ENCODE results near the gene SPDYE4.

The SPDYE4 gene

GRCh38 chr17:8712698-8713097 is 45.6 kb downstream of the SPDYE4 start:
- DNase-seq (ENCODE audit: low read depth in 2 of 2): no peak

GRCh38 chr17:8711291-8711690 is 47.1 kb downstream of the SPDYE4 start:
- DNase-seq (ENCODE audit: low read depth in 2 of 2): no peak

- DNase-seq (ENCODE audit: low read depth in 2 of 2): no peak
These were observed 47.5 kb downstream of the SPDYE4 start for GRCh38 chr17:8710813-8711212.

GRCh38 chr17:8709006-8709405 is 49.3 kb downstream of the SPDYE4 start:
- DNase-seq (ENCODE audit: low read depth in 2 of 2): no peak

GRCh38 chr17:8708025-8708461 is 50.3 kb downstream of the SPDYE4 start:
- DNase-seq (ENCODE audit: low read depth in 2 of 2): no peak

GRCh38 chr17:8707332-8708024 is 50.9 kb downstream of the SPDYE4 start:
- no peak for DNase-seq (ENCODE audit: low read depth in 2 of 2)

GRCh38 chr17:8706431-8706830 is 51.9 kb downstream of the SPDYE4 start:
- no peak for DNase-seq (ENCODE audit: low read depth in 2 of 2)

- DNase-seq (ENCODE audit: low read depth in 2 of 2): no peak
These were observed 52.9 kb downstream of the SPDYE4 start for GRCh38 chr17:8705427-8705826.

- DNase-seq (ENCODE audit: low read depth in 2 of 2): no peak
These were observed 55.3 kb downstream of the SPDYE4 start for GRCh38 chr17:8703001-8703400.

GRCh38 chr17:8701754-8702153 is 56.6 kb downstream of the SPDYE4 start:
- DNase-seq (ENCODE audit: low read depth in 2 of 2): no peak

- no peak for DNase-seq (ENCODE audit: low read depth in 2 of 2)
These were observed 57.1 kb downstream of the SPDYE4 start for GRCh38 chr17:8701221-8701620.

All from stimulated activated CD8-positive, alpha-beta memory T cell treated with anti-CD3 and anti-CD28 coated beads, Interleukin-7, amount 100 ng/mL, for 4 hours (primary cell).